ENCODE results near the gene FMN2. TPM values are rescaled to one million over a fixed set of nuclear protein-coding genes. Genes with fewer than 3 reads are reported as not detected.

The FMN2 gene
- polyA plus RNA-seq, 3 donors: not detected

- H3K27ac ChIP-seq (ENCODE audit: low read depth in 1 of 2, low read length in 2 of 2): no peak overlapping the region
- DNase-seq: no peak
Observed at GRCh38 chr1:240511789-240512188, 420.1 kb downstream of the FMN2 start.

GRCh38 chr1:240515505-240515904 lies 423.8 kb downstream of the FMN2 start:
- Histone ChIP-seq H3K36me3 (replicated peaks in 1 of 2; ENCODE audit: control insufficient read depth in 1 of 2, insufficient read depth in 2 of 2, low read length in 2 of 2) (no peaks in the 10 kb centered on the region), H3K9me3 (replicated peaks in 1 of 2; ENCODE audit: control insufficient read depth in 1 of 2, insufficient read depth in 1 of 2, low read length in 2 of 2) (no peaks in the 10 kb centered on the region), H3K27me3 (ENCODE audit: control insufficient read depth in 2 of 2, insufficient read depth in 2 of 2, low read length in 2 of 2) (no peaks in the 10 kb centered on the region), H4K20me1 (ENCODE audit: insufficient read depth, low read length) (no peaks in the 10 kb centered on the region), H3K4me1 (ENCODE audit: control insufficient read depth in 1 of 2, insufficient read depth in 2 of 2, low read length in 2 of 2) (no peaks in the 10 kb centered on the region), H3K4me2 (replicated peaks; ENCODE audit: extremely low read depth, low read length, poor library complexity, severe bottlenecking) (no peak overlapping the region), H3K27ac (ENCODE audit: low read depth in 1 of 2, low read length in 2 of 2) (no peak overlapping the region), H3K79me2 (ENCODE audit: insufficient read depth, low read length) (no peaks in the 10 kb centered on the region), H2AFZ (ENCODE audit: insufficient read depth, low read depth, low read length, poor library complexity, severe bottlenecking) (no peak overlapping the region), H3K4me3 (replicated peaks in 1 of 3; ENCODE audit: low read depth in 2 of 3, low read length in 3 of 3) (no peak overlapping the region), H3K9ac (ENCODE audit: insufficient read depth, low read length, poor library complexity, severe bottlenecking) (no peak overlapping the region)
- Mint-ChIP-seq H3K4me1 (no peaks in the 10 kb centered on the region), H3K9me3 (peaks cover 0 to 10% (median 2%) of the 10 kb centered on the region in 7 donors), H3K27ac (no peak overlapping the region), H3K27me3 (ENCODE audit: low read depth in 3 of 3) (peaks cover 0 to 4% (median 0%) of the 10 kb centered on the region in 3 donors), H3K36me3 (no peaks in the 10 kb centered on the region), H3K4me3 (no peak overlapping the region)
- WGBS (ENCODE audit: insufficient coverage): no CpG with 5 or more reads among the region's 1 CpG
- intact Hi-C loops (cut with micrococcal nuclease): no loop called here
- TF ChIP-seq CTCF (IDR thresholded peaks at IDR 0.05): no peak
- DNase-seq: no peak

More at GRCh38 chr1:240511789-240512188, 420.1 kb downstream of the FMN2 start:
- Histone ChIP-seq H3K27me3 (ENCODE audit: control insufficient read depth in 2 of 2, insufficient read depth in 2 of 2, low read length in 2 of 2) (no peaks in the 10 kb centered on the region), H3K36me3 (replicated peaks in 1 of 2; ENCODE audit: control insufficient read depth in 1 of 2, insufficient read depth in 2 of 2, low read length in 2 of 2) (no peaks in the 10 kb centered on the region), H3K4me1 (ENCODE audit: control insufficient read depth in 1 of 2, insufficient read depth in 2 of 2, low read length in 2 of 2) (no peaks in the 10 kb centered on the region), H3K9ac (ENCODE audit: insufficient read depth, low read length, poor library complexity, severe bottlenecking) (no peak overlapping the region), H3K4me2 (replicated peaks; ENCODE audit: extremely low read depth, low read length, poor library complexity, severe bottlenecking) (no peak overlapping the region), H2AFZ (ENCODE audit: insufficient read depth, low read depth, low read length, poor library complexity, severe bottlenecking) (no peak overlapping the region), H3K9me3 (replicated peaks in 1 of 2; ENCODE audit: control insufficient read depth in 1 of 2, insufficient read depth in 1 of 2, low read length in 2 of 2) (no peaks in the 10 kb centered on the region), H4K20me1 (ENCODE audit: insufficient read depth, low read length) (no peaks in the 10 kb centered on the region), H3K79me2 (ENCODE audit: insufficient read depth, low read length) (no peaks in the 10 kb centered on the region), H3K4me3 (replicated peaks in 1 of 3; ENCODE audit: low read depth in 2 of 3, low read length in 3 of 3) (no peak overlapping the region)
- Mint-ChIP-seq H3K4me1 (no peaks in the 10 kb centered on the region), H3K4me3 (no peak overlapping the region), H3K36me3 (no peaks in the 10 kb centered on the region), H3K27me3 (ENCODE audit: low read depth in 3 of 3) (no peaks in the 10 kb centered on the region), H3K27ac (no peak overlapping the region), H3K9me3 (peaks cover 0 to 21% (median 5%) of the 10 kb centered on the region in 7 donors)
- intact Hi-C loops (cut with micrococcal nuclease): no loop called here
- no peak for TF ChIP-seq CTCF (IDR thresholded peaks at IDR 0.05)
